OCI-LY7 (cell line): ENCODE measurements around the gene MTAP. TPM values are rescaled to one million over a fixed set of nuclear protein-coding genes. Genes with fewer than 3 reads are reported as not detected.

Experiments
- BruUV-seq: library from RNA; stranded (reverse); fragments of 400-500 nt; replicated peaks from 2 replicates; lab custom pipeline; 2021; lab: Mats Ljungman, UMichigan
- CTCF ChIA-PET: fragments of 300-600 bp; sonication (Branson Sonifier 250); formaldehyde crosslinking; loops from one replicate; lab custom pipeline; 2022; ENCODE audit warnings: antibody characterized with exemption; ENCODE audit not compliant: unreplicated experiment; lab: Charles Lee
- POLR2A ChIA-PET: fragments of 300-600 bp; sonication (Branson Sonifier 250); formaldehyde crosslinking; loops from one replicate; lab custom pipeline; 2022; ENCODE audit warnings: antibody characterized with exemption; lab: Charles Lee
- DNase-seq: peaks from one replicate; pipeline ENCODE4 v3.0.0-alpha.2; 2015; ENCODE audit warnings: low spot score
- H2AFZ ChIP-seq: fragments of 200-600 bp; sonication (generic), shearing (Covaris generic); 2 replicates; pipeline ENCODE4 v1.6.1; 2014; ENCODE audit warnings: mild to moderate bottlenecking, antibody characterized with exemption, low read length, moderate library complexity
- H3K27ac ChIP-seq: fragments of 200-600 bp; sonication (generic); 2 replicates; pipeline ENCODE4 v1.5.1; 2014; ENCODE audit warnings: mixed run types, low read depth, mild to moderate bottlenecking, moderate library complexity, low read length, inconsistent platforms; ENCODE audit not compliant: poor library complexity, severe bottlenecking
- H3K36me3 ChIP-seq: fragments of 200-600 bp; sonication (generic); 2 replicates; pipeline ENCODE4 v1.6.1; 2014; ENCODE audit warnings: mild to moderate bottlenecking, antibody characterized with exemption, low read length, moderate library complexity, mixed read lengths; ENCODE audit not compliant: insufficient read depth
- H3K4me1 ChIP-seq: fragments of 200-600 bp; sonication (generic); 2 replicates; pipeline ENCODE4 v1.5.1; 2014; ENCODE audit warnings: mild to moderate bottlenecking, low read length; ENCODE audit not compliant: insufficient read depth, poor library complexity, severe bottlenecking
- H3K4me2 ChIP-seq: fragments of 200-600 bp; sonication (generic); 2 replicates; pipeline ENCODE4 v1.6.1; 2014; ENCODE audit warnings: mild to moderate bottlenecking, low read length
- H3K4me3 ChIP-seq: fragments of 200-600 bp; sonication (generic); 2 replicates; pipeline ENCODE4 v1.5.1; 2014; ENCODE audit warnings: mild to moderate bottlenecking, low read depth, low read length; ENCODE audit not compliant: poor library complexity, severe bottlenecking
- H3K79me2 ChIP-seq: fragments of 200-600 bp; sonication (generic); 2 replicates; pipeline ENCODE4 v1.6.1; 2016; ENCODE audit warnings: low read depth, mild to moderate bottlenecking, low read length, moderate library complexity, mixed read lengths; ENCODE audit not compliant: insufficient read depth
- H3K9me2 ChIP-seq: fragments of 200-600 bp; sonication (generic); 2 replicates; pipeline ENCODE4 v1.6.1; 2016; ENCODE audit warnings: mild to moderate bottlenecking, low read length, mixed read lengths; ENCODE audit not compliant: insufficient read depth
- H3K9me3 ChIP-seq: fragments of 200-600 bp; sonication (generic); 2 replicates; pipeline ENCODE4 v1.6.1; 2014; ENCODE audit warnings: mild to moderate bottlenecking, mixed run types, low read length, mixed read lengths
- H4K20me1 ChIP-seq: fragments of 200-600 bp; sonication (generic); 2 replicates; pipeline ENCODE4 v1.6.1; 2014; ENCODE audit warnings: mild to moderate bottlenecking, antibody characterized with exemption, low read length, moderate library complexity, mixed read lengths; ENCODE audit not compliant: insufficient read depth
- CTCF ChIP-seq: fragments of 200-600 bp; sonication (generic); conservative IDR thresholded peaks from 2 replicates; pipeline ENCODE4 v1.5.1; 2014; ENCODE audit warnings: mild to moderate bottlenecking, antibody characterized with exemption, low read length, moderate library complexity, mixed read lengths
- EZH2phosphoT487 ChIP-seq: fragments of 200-600 bp; sonication (generic); IDR thresholded peaks from 2 replicates; pipeline ENCODE4 v1.6.1; 2018; ENCODE audit warnings: low read depth, borderline replicate concordance, mild to moderate bottlenecking, mixed run types, antibody characterized with exemption, low read length, moderate library complexity, mixed read lengths
- intact Hi-C: fragments of 100-400 bp; cut with micrococcal nuclease; formaldehyde crosslinking; loops from one replicate; pipeline ENCODE4 v1.10.0; 2022; ENCODE audit not compliant: unreplicated experiment
- total RNA-seq, 2 experiments: library from RNA; depleted of rRNA in 1 of 2; stranded (reverse); fragments of >200 nt in 1 of 2; shearing (Covaris generic) in 1 of 2; gene quantifications; 2 replicates each; pipeline ENCODE4 v1.2.3, GENCODE V29; 2014 to 2022

The MTAP gene
- total RNA-seq, 2 experiments from 2014 or later = 41.6 to 101 TPM

GRCh38 chr9:21931428-21931827 lies 129.0 kb downstream of the MTAP start:
- CTCF ChIA-PET = no interaction called here
- BruUV-seq = no TSS peak
- no peak overlapping the region for H3K27ac ChIP-seq
- POLR2A ChIA-PET = no interaction called here
- no peak overlapping the region for H2AFZ ChIP-seq
- intact Hi-C loops = no loop called here
- TF ChIP-seq CTCF = no peak
- H4K20me1 ChIP-seq = no peaks in the 10 kb centered on the region
- H3K4me2 ChIP-seq = no peak overlapping the region
- no peak for DNase-seq
- no peak overlapping the region for H3K4me3 ChIP-seq
- H3K9me3 ChIP-seq = no peaks in the 10 kb centered on the region
- peaks cover 8% of the 10 kb centered on the region for H3K36me3 ChIP-seq
- H3K79me2 ChIP-seq = no peaks in the 10 kb centered on the region
- H3K4me1 ChIP-seq = no peaks in the 10 kb centered on the region
- H3K9me2 ChIP-seq = no peaks in the 10 kb centered on the region

- Histone ChIP-seq H3K4me1 (no peaks in the 10 kb centered on the region), H3K9me2 (no peaks in the 10 kb centered on the region), H4K20me1 (no peaks in the 10 kb centered on the region), H3K4me2 (no peak overlapping the region), H3K4me3 (no peak overlapping the region), H3K9me3 (no peaks in the 10 kb centered on the region), H3K79me2 (no peaks in the 10 kb centered on the region), H3K36me3 (peaks cover 8% of the 10 kb centered on the region), H2AFZ (no peak overlapping the region), H3K27ac (no peak overlapping the region)
- intact Hi-C loops = no loop called here
- DNase-seq = no peak
- POLR2A ChIA-PET = interaction anchor here (0.6 to 1.2 kb wide), 6 partner anchors 9 to 1152 kb away, joined by 3 to 5 read pairs (median 4); no protein-coding TSS in a partner anchor
- TF ChIP-seq CTCF (no peak), EZH2phosphoT487 (no peak)
- no TSS peak for BruUV-seq
- CTCF ChIA-PET = no interaction called here
Observed at GRCh38 chr9:21933281-21933680, 130.8 kb downstream of the MTAP start.

GRCh38 chr9:21933865-21934264 lies 131.4 kb downstream of the MTAP start:
- CTCF ChIA-PET = no interaction called here

More at GRCh38 chr9:21933865-21934264, 131.4 kb downstream of the MTAP start:
- no peaks in the 10 kb centered on the region for H4K20me1 ChIP-seq
- TF ChIP-seq CTCF (no peak), EZH2phosphoT487 (no peak)
- no peaks in the 10 kb centered on the region for H3K4me1 ChIP-seq
- H3K36me3 ChIP-seq = peaks cover 8% of the 10 kb centered on the region
- no peaks in the 10 kb centered on the region for H3K9me2 ChIP-seq
- H2AFZ ChIP-seq = no peak overlapping the region
- H3K9me3 ChIP-seq = no peaks in the 10 kb centered on the region
- no peak overlapping the region for H3K4me3 ChIP-seq
- DNase-seq = no peak
- intact Hi-C loops = no loop called here
- no peak overlapping the region for H3K4me2 ChIP-seq
- no TSS peak for BruUV-seq
- POLR2A ChIA-PET = no interaction called here
- H3K79me2 ChIP-seq = no peaks in the 10 kb centered on the region
- no peak overlapping the region for H3K27ac ChIP-seq
